ENCODE measurements around the gene RALGAPA2. TPM values are rescaled to one million over a fixed set of nuclear protein-coding genes. Genes with fewer than 3 reads are reported as not detected.

The RALGAPA2 gene
- total and polyA plus RNA-seq, 7 donors = 8.4 to 23.2 (median 18.5) TPM

GRCh38 chr20:20353576-20353975, 358.9 kb downstream of the RALGAPA2 start:
- no peak for TF ChIP-seq EP300 (IDR thresholded peaks at IDR 0.05)
- TF ChIP-seq POLR2AphosphoS5 (IDR thresholded peaks at IDR 0.05) = no peak
- no peak for TF ChIP-seq POLR2A (IDR thresholded peaks at IDR 0.05)
- TF ChIP-seq, protein P1, sequence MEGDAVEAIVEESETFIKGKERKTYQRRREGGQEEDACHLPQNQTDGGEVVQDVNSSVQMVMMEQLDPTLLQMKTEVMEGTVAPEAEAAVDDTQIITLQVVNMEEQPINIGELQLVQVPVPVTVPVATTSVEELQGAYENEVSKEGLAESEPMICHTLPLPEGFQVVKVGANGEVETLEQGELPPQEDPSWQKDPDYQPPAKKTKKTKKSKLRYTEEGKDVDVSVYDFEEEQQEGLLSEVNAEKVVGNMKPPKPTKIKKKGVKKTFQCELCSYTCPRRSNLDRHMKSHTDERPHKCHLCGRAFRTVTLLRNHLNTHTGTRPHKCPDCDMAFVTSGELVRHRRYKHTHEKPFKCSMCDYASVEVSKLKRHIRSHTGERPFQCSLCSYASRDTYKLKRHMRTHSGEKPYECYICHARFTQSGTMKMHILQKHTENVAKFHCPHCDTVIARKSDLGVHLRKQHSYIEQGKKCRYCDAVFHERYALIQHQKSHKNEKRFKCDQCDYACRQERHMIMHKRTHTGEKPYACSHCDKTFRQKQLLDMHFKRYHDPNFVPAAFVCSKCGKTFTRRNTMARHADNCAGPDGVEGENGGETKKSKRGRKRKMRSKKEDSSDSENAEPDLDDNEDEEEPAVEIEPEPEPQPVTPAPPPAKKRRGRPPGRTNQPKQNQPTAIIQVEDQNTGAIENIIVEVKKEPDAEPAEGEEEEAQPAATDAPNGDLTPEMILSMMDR (IDR thresholded peaks at IDR 0.05) = no peak
- H3K9me3 ChIP-seq = peaks cover 0 to 2% (median 0%) of the 10 kb centered on the region in 4 donors
- intact Hi-C loops (cut with DNase I) = no loop called here

GRCh38 chr20:20344476-20344875, 368.0 kb downstream of the RALGAPA2 start:
- H3K4me3 ChIP-seq = no peak overlapping the region
- peaks cover 0 to 4% (median 0%) of the 10 kb centered on the region in 4 donors for H3K4me1 ChIP-seq
- no peak overlapping the region for H3K27ac ChIP-seq
- intact Hi-C loops (cut with DNase I) = no loop called here
- peaks cover 0 to 4% (median 0%) of the 10 kb centered on the region in 3 donors for H3K27me3 ChIP-seq
- DNase-seq = no peak
- H3K9me3 ChIP-seq = peaks cover 0 to 10% (median 3%) of the 10 kb centered on the region in 4 donors
- no peak for TF ChIP-seq POLR2AphosphoS5 (IDR thresholded peaks at IDR 0.05)
- TF ChIP-seq EP300 (IDR thresholded peaks at IDR 0.05) = no peak
- TF ChIP-seq, protein P1 (IDR thresholded peaks at IDR 0.05) = no peak
- no peak for TF ChIP-seq POLR2A (IDR thresholded peaks at IDR 0.05)
- WGBS, 2 donors = 74 to 83% methylated on average over 4 of the region's 4 CpGs
- H3K36me3 ChIP-seq = no peaks in the 10 kb centered on the region

More at GRCh38 chr20:20353576-20353975, 358.9 kb downstream of the RALGAPA2 start:
- Histone ChIP-seq H3K4me3 (no peak overlapping the region), H3K27me3 (no peaks in the 10 kb centered on the region), H3K4me1 (no peaks in the 10 kb centered on the region), H3K27ac (no peak overlapping the region), H3K36me3 (no peaks in the 10 kb centered on the region)
- 70 to 73% methylated on average over 3 of the region's 3 CpGs for WGBS, 2 donors
- no peak for DNase-seq

- WGBS, 2 donors = 76 to 81% methylated on average over 7 of the region's 7 CpGs
- Histone ChIP-seq H3K36me3 (no peaks in the 10 kb centered on the region), H3K4me1 (peaks cover 0 to 4% (median 0%) of the 10 kb centered on the region in 4 donors), H3K4me3 (no peak overlapping the region), H3K27ac (no peak overlapping the region), H3K27me3 (peaks cover 0 to 4% (median 0%) of the 10 kb centered on the region in 3 donors), H3K9me3 (peaks cover 0 to 7% (median 3%) of the 10 kb centered on the region in 4 donors)
- no peak for TF ChIP-seq POLR2AphosphoS5 (IDR thresholded peaks at IDR 0.05)
- TF ChIP-seq POLR2A (IDR thresholded peaks at IDR 0.05) = no peak
- TF ChIP-seq, protein P1 (IDR thresholded peaks at IDR 0.05) = no peak
- no peak for TF ChIP-seq EP300 (IDR thresholded peaks at IDR 0.05)
- intact Hi-C loops (cut with DNase I) = no loop called here
- DNase-seq = no peak
These were observed 368.5 kb downstream of the RALGAPA2 start for GRCh38 chr20:20343932-20344331.

Small RNAs within 50 kb of the gene (small RNA-seq; reads per million reads assigned to genes)
- gene EIF4E2P1 (0 reads per million in 3 donors), gene RN7SL607P (0 reads per million in 3 donors)
